Vagina (tissue), 2 donors: Measurements from ENCODE around the gene RAD23A.

Experiments used
- CTCF ChIP-seq, 3 experiments: fragments of 450-650 bp in 2 of 3; fragments of 200-600 bp in 1 of 3; sonication (generic) in 1 of 3; IDR thresholded peaks; one replicate each; pipeline ENCODE4 v1.5.1; 2017 to 2019; ENCODE audit warnings: antibody characterized with exemption in 3 of 3, mild to moderate bottlenecking in 2 of 3, moderate library complexity in 2 of 3
- POLR2A ChIP-seq, 2 donors: fragments of 450-650 bp; IDR thresholded peaks; one replicate each; pipeline ENCODE4 v1.6.1; 2017; ENCODE audit warnings: antibody characterized with exemption in 2 of 2, mild to moderate bottlenecking in 2 of 2, moderate library complexity in 2 of 2
- POLR2AphosphoS5 ChIP-seq, 2 donors: sonication (generic); formaldehyde crosslinking; IDR thresholded peaks; one replicate each; pipeline ENCODE4 v1.9.0; 2017; ENCODE audit warnings: antibody characterized with exemption in 2 of 2, mild to moderate bottlenecking in 2 of 2, low read depth in 1 of 2; ENCODE audit not compliant: insufficient read depth in 1 of 2

DNA sequence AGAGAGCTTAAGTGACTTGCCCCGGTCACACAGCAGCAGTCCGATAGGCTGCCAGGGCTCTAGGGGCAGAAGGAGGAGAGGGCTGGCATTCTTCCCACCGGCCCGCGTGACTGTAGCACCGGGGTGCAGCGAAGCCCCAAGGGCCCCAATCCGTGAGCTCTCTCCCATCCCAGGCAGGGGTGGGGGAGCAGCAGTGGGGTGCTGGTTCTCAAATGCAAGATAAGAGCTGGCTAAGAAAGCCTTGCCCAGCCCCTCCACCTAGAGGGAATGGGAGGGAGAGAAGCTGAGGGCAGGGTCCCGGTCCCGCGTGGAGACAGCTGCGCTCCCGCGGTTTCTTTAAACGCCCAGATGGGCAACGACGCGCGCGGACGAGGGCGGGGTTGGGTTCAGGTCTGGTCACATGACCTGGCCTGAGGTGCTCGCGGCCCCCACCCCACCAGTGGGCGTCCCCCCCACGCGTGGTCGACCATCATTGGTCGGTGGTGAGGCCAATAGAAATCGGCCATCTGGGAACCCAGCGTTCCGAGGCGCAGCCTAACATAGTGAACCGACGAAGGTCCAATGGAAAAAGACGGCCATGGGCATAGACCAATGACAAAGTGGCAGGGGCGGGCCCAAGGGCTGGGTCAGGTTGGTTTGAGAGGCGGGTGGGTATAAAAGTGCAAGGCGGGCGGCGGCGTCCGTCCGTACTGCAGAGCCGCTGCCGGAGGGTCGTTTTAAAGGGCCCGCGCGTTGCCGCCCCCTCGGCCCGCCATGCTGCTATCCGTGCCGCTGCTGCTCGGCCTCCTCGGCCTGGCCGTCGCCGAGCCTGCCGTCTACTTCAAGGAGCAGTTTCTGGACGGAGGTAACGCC, 7.5 kb upstream of the RAD23A start, which contains the start of gene CALR:
- TF ChIP-seq POLR2A (IDR thresholded peaks at IDR 0.05) (peak; percentile 95 to 99), CTCF (IDR thresholded peaks at IDR 0.05) (no peak), POLR2AphosphoS5 (IDR thresholded peaks at IDR 0.05; ENCODE audit: insufficient read depth in 1 of 2, low read depth in 1 of 2) (peak; percentile 97 to 100)
